NAMALWA (cell line): ENCODE data around the gene RAB44.
"Not testable (repeated sequence)": the region's sequence is repeated elsewhere in the genome, so short reads cannot be mapped to it uniquely, and the experiment has no call there.

Source experiments
- DNase-seq: peaks from one replicate; pipeline ENCODE4 v3.0.0-alpha.2; 2015; ENCODE audit warnings: low spot score

RAB44 gene

GRCh38 chr6:36697481-36697903 lies at the start of gene RAB44:
RAB44 (plus strand) TSS chr6:36697826; CDS start chr6:36704236, 6,410 bp downstream.
- DNase-seq: no peak

- no peak for DNase-seq
These were observed 48.5 kb upstream of the RAB44 start for GRCh38 chr6:36649086-36649485.

- DNase-seq: peak; percentile 22
These were observed 47.7 kb upstream of the RAB44 start for GRCh38 chr6:36649701-36650484.

- peak; percentile 76 for DNase-seq
These were observed 46.7 kb upstream of the RAB44 start for GRCh38 chr6:36650848-36651478.

- no peak for DNase-seq
These were observed 45.8 kb upstream of the RAB44 start for GRCh38 chr6:36651659-36652379.

DNA sequence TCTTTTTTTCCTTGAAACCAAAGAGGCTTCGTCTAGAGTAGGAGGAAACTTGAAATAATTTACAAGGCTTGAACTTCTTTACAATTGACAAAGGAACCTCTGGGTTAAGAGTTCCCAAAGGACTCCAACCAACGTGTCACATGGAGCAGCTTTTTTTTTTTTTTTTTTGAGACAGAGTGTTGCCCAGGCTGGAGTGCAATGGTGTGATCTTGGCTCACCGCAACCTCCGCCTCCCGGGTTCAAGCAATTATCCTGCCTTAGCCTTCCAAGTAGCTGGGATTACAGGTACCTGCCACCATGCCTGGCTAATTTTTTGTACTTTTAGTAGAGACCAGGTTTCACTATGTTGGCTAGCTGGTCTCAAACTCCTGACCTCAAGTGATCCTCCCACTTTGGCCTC lies 43.2 kb upstream of the RAB44 start:
- DNase-seq: not testable (repeated sequence)

GRCh38 chr6:36655085-36655724 lies 42.4 kb upstream of the RAB44 start:
- no peak for DNase-seq

- no peak for DNase-seq
These were observed 41.2 kb upstream of the RAB44 start for GRCh38 chr6:36656441-36656840.

- DNase-seq: peak; percentile 55
These were observed 40.4 kb upstream of the RAB44 start for GRCh38 chr6:36657271-36657670.

- no peak for DNase-seq
These were observed 39.6 kb upstream of the RAB44 start for GRCh38 chr6:36657942-36658544.

DNA sequence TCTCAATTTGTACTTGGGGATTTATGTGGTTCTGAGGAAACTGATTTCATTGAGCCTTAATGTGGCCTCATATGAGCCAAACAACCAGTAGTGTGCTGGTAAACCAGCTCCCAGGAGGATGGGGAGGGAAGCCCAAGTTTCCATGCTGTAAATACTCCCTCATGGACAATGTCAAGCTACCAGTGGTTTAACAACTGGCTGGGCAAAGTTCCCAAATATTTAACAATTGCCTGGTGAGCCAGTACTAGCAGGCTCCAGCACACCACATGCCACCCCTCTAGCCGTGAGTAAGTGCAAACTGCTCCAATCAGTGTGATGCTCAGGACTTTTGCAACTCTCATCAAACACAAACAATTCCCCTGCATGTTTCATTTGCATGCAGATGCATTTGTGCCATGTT lies 38.4 kb upstream of the RAB44 start:
- DNase-seq: no peak

DNA sequence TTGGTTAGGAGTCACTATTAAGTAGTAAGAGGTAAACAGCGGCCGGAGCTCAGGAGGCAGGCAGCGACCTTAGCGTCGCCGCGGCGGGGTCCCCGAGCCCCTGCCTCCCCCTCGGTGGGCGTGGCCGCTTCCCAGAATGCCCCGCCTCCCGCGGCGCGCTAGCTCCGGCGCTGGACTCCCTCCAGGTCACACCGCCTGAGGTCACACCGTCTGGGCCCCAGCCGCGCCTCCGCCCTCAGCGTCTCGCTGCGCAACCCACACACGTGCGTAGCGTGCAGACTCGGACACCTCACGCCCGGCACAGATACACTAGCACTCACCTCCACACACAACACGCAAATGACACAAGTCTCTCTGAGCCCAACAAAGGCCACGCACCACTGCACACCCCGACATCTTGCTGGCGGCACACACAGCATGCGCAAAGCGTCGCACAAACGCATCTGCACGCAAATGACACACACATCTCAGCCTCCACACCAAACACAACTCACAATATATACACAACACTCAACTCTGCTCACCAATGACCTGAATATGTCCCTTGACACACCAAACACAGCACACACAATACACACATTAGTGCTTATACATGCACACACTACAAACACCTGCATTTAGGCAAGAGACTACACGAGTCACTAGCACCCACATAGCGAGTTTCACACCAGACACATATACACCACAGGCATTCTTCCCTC lies 36.7 kb upstream of the RAB44 start:
- DNase-seq: no peak

DNA sequence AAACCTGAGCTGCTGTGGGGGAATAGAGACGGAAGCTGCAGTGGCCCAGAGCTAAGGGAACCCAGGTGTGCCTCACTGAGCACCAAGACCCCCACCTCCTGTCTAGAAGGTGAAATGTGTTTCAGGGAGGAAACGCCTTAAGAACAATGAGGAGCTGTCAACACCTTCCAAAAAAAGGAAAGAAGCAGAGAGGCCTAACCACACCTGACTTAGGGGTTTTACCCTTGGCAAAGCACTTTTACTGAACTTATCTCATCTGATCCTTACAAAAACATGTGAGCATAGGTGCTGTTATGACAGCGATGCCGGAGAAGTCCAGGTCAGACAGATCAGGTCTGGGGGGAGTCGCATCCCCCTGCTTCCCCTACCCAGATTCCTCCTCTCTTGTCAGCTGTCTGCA lies 35.2 kb upstream of the RAB44 start:
- DNase-seq: no peak

DNA sequence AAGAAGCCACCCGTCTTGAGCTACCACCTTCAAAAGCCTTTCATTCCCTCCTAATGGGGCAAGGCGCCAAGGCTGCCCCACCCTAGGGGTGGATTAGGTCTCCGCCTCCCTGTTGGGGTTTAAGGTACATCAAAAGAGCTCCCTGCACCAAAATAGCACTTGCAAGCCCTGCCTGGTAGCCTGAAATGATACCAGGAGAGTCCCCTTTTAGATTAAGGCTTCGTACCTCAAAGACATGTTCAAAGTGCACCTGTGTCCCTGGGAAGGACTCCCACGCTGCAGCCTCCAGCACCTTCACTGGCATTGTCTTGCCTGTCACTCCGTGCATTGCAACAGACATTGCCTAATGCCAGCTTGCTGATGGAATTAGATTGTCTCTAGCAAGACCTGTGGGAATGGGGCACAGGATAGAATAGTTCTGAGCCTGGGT lies 34.8 kb upstream of the RAB44 start:
- DNase-seq: no peak

DNA sequence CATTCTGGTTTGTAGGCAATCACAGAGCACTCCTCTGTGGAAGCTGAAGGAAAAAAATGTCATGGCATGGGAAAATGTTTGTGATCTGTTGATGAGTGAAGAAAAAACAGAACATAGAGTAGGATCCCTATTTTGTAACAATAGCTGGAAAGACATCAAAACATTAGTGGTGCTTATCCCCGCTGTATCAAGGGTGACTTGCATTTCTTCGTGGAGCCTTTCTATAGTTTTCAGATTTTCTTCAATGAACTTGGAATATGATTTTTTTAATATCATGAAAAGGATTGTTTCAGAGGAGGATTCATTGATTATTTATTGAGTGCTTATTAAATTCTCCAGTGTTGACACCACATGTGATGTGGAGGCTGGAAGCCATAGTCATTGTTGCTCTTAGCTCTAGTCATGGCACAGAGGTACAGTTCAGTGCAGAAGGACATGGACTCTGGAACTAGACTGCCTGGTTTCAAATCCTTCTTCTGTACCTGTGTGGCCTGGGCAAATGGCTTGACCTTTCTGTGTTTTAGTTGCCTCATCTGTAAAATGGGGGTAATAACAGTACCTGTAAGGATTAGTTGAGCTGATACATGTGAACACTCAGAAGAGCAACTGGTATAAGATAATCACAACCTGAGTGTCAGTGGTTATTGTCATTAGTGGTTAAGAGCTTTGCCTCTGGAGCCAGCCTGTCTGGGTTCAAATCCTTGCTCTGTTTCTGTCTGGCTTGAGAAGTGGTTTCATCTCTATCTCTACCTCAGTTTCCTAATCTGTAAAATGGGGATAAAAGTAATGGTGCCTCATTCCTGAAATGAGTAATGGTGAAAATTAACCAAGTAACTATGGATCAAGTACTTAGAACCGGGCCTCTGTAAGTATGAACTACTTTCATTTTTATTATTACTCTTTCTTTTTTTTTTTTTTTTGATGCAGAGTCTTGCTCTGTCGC lies 33.9 kb upstream of the RAB44 start:
- no peak for DNase-seq

- DNase-seq: no peak
These were observed 32.4 kb upstream of the RAB44 start for GRCh38 chr6:36665180-36665579.

DNA sequence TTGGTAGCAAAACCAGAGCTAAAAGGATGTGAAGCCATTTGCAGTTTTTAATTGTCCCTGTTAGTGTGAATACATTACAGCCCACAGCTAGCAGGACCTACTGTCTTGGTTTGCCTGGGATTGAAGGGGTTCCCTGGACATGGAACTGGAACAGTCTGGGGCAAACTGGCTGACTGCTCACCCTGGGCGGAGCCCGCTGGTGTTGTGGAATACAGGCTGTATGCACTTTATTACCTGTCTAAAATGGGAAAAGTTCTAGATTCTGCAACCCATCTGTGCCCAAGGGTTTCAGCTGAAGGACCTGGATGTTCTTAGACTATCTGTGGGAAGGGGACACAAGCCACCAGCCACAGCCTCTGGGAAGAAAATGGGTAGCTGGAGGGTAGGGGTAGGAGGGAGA lies 31.3 kb upstream of the RAB44 start:
- no peak for DNase-seq

DNA sequence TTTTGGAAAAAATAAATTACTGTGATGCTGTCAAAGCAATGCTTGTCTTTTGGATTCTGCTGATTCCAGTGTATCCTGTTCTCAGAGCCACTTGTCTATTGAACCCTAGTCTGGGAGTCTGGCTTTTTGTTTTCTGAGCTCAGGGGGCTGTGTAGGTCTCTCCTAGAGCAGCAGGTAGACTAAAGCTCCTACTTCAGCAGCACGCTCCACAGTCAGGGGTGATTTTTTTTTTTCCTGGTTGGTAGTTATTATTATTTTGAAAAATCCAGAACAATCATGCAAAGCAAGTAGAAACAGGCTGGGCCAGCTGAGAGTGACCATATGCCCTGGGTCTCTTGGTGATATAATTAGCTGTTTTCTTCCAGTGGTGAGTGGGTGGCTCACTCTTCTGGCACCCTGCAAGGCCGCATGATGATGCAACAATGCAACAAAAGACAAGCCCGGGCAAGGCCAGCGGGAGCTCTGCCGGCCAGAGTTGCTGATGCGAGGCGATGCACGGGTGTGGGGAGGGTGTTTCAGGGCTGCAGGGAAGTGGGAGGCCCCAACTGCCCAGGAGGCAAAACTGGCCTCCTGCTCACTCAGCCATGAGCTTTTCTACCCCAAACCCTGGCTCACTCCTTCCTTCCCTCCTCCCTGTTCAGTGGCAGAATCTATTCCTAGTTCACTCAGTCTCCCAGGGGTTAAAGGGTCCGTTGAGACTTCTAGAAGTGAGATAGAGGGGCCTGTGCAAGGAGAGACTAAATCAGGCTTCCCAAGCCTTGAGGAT lies 30.6 kb upstream of the RAB44 start:
- peak; percentile 61 for DNase-seq

- DNase-seq: no peak
These were observed 29.0 kb upstream of the RAB44 start for GRCh38 chr6:36668591-36668990.
